B cell (primary cell): ENCODE results near the gene CD6.

Source experiments
- EZH2 ChIP-seq: IDR thresholded peaks from 2 replicates; pipeline ENCODE4 v1.6.1; 2012; ENCODE audit warnings: borderline replicate concordance, low read depth, mild to moderate bottlenecking, moderate library complexity, low read length; ENCODE audit not compliant: insufficient read depth, poor library complexity, severe bottlenecking
- TF ChIP-seq, protein P1 (sequence below): fragments of 200-600 bp; IDR thresholded peaks from one replicate; pipeline ENCODE4 v1.8.0; 2022; ENCODE audit warnings: antibody characterized with exemption, mild to moderate bottlenecking

DNA sequence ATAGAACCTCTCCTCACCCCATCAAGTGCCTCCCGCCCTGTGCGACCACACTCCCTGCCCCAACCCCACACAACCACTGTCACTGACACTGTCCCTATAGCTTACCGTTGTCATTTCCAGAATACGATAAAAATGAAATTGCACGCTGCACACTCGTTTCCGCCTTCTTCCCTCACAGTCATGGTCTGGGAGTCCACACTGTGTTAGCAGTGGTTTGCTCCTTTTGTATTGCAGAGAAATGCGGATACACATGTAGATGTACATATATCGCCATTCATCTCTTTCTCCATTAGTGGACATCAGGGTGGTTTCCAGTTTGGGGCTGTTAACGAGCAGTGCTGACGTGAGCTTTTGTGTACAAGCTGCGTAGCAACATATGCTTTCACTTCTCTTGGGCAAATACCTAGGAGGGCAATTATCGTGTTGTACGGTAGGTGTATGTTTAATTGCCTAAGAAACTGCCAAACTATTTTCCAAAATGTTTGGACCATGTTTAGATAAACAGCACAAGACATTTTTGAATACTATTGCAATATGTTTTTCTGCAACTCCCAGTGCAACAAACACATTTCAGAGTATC, 71.6 kb downstream of the CD6 start:
- TF ChIP-seq, protein P1, sequence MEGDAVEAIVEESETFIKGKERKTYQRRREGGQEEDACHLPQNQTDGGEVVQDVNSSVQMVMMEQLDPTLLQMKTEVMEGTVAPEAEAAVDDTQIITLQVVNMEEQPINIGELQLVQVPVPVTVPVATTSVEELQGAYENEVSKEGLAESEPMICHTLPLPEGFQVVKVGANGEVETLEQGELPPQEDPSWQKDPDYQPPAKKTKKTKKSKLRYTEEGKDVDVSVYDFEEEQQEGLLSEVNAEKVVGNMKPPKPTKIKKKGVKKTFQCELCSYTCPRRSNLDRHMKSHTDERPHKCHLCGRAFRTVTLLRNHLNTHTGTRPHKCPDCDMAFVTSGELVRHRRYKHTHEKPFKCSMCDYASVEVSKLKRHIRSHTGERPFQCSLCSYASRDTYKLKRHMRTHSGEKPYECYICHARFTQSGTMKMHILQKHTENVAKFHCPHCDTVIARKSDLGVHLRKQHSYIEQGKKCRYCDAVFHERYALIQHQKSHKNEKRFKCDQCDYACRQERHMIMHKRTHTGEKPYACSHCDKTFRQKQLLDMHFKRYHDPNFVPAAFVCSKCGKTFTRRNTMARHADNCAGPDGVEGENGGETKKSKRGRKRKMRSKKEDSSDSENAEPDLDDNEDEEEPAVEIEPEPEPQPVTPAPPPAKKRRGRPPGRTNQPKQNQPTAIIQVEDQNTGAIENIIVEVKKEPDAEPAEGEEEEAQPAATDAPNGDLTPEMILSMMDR = no peak
- TF ChIP-seq EZH2 = no peak
